GM19455 (cell line): ENCODE results near the gene CELF2.

Source experiments
- ATAC-seq: cut with Tn5 transposase; IDR thresholded peaks from one replicate; pipeline ENCODE4 v1.9.1; 2021; ENCODE audit not compliant: unreplicated experiment

The CELF2 gene

DNA sequence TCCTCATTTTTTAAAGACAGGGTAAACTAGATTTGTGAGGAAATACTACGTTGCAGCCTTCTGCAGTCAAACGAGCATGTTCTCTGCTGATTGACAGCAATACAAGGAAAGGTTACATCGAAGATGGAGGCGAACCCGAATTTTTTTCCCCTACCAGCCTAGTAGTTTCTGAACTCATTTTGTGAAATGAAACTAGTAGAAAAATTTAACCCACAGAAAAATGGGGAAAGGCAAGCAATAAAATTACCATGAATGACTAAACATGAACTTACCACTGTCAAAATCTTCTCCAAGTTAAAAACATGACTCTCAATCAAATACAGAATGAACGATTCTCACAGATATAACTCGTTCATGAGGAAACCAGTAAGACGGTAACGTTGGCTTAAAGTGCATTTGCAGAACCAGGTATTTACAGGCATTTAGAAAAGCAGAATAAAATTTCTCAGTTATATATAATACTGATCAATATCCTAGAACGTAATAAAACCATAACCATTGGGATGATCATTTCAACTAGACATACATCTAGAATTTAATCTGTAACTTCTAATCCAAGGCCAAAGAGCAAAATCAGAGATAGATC is 73.9 kb downstream of the CELF2 start:
- ATAC-seq = no peak

- ATAC-seq = no peak
Observed at GRCh38 chr10:11093771-11094736, 76.4 kb downstream of the CELF2 start.

- no peak for ATAC-seq
Observed at GRCh38 chr10:11095374-11095801, 77.7 kb downstream of the CELF2 start.

DNA sequence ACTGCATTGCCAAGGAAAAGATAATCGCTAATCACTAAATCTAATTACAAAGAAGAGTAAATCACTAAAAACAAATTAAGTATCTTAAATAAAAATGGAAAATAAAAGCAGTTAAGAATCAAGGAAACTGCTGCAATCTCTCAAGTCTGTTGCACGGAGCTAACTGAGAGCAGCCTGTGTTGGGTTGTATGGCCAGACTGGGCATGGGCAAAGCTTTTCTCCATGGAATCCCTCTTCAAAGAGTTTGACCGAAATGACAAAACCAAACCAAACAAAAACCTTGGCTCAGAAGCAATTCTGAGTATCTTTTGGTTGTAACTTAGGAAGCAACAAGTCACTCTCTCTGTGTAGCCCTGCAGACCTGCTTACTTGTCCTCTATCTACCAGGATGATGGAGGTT is 78.8 kb downstream of the CELF2 start:
- no peak for ATAC-seq

GRCh38 chr10:11097686-11098085 is 80.0 kb downstream of the CELF2 start:
- ATAC-seq = no peak

- ATAC-seq = no peak
Observed at GRCh38 chr10:11098666-11099065, 81.0 kb downstream of the CELF2 start.

DNA sequence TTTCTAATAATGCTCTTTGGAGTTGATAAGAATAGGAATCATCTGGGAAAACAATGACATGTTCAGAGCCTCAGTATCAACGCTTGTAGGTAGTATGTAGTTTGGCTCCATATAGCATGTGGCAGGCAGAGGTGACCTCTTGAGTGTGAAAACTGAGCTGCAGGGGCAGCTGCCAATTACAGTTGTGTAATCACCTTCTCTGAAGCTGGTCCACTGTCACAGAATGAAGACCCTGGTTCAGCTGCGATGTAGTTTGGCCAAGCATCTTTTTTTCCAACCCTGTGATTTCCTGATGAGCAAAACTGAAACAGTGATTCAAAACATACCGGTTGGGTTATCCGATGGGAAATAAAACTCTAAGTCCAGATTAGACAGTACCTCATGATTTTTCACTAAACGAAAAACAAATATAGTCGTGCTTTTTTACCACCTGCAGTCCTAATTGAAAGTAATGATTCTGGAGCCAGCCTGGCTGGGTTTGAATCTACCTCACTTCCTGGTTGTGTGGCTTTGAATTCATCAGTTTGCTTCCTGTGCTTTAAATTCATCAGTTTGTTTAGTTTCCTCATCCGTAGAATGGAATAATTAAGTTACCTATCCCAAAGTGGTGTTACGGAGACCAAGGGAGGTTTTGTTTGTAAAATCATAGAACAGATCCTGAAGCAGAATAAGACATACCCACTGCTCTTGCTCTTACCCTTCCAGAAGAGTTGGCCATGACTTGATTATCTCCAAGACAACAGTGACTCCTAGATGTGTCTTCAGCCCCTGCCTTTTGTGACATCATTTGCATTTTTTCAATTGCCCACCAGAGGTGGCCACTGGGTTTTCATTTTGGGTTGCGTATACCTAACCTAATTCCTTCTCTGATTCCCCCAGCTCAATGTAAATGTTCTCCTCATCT is 87.4 kb downstream of the CELF2 start:
- ATAC-seq = no peak

GRCh38 chr10:11105676-11106004 is 88.0 kb downstream of the CELF2 start:
- no peak for ATAC-seq

DNA sequence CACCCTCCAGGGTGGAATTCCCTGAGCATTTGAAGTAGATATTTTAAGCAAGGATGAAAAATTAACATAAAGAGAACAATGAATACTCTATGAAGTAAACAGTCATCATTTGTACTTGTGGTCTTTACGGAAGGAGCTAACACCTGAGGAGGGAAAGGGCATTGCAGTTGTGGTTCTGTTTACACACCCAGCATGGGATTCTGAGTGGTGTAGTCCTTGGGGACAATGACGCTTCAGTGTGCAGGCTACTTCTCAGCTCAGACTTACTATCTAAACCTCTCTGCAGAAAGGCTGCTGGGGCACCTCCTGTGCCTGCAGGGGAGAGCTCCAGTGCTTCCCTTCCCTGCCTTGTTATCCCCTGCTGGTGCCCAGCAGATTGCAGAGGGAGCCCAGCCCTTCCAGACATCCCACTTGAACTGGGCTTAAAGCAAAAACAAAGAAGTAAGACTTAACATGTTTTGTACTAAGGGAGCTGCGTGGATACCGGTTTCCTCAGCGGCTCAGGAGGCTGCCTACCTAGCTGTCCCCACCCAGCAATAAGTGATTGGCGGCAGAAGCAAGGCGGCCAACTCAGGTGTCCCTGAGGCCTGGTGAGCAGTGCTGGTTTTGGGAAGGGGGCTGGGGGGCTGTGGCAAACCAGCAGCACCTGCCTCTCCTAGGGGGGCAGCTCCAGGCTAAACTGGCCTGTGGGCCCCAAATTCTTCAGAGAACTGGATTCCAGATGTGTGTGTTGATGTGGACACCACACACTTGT is 89.1 kb downstream of the CELF2 start:
- ATAC-seq = no peak

DNA sequence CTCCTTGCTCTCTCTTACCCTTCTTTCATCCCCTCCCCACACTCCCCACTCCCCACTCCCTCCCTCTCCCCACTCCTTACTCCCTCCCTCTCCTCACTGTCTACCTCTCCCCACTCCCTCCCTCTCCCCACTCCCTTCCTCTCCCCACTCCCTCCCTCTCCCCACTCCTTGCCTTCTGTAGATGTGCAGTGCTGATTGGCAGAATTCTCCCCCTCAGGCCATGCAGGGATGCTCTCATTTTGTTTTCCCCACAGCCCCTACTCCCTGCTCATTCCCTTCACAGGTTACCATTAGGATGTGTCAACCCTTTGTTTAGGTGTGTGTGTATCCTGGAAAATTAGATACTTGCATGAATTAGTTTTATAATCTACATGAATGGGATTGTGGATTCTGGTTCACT is 90.3 kb downstream of the CELF2 start:
- no peak for ATAC-seq

GRCh38 chr10:11108356-11108755 is 90.7 kb downstream of the CELF2 start:
- ATAC-seq = no peak

DNA sequence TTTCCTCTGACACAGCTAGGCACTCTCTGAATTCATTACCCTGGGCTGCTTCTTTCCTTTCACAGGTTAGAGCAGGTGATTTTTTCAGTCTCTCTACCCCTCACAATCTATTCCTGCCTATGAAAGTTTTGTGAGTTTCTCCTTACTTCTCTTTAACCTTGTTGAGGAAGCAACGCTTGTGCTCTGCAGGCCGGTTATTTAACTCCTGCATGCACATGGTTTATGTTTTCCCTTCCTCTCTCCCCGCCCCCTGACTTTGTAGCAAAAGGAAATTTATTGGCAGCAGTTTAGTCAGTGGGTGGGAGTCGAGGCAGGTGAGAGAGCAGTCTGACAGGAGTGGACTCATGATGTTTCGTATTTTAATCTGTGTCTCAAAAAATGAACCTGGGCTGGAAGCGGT is 91.9 kb downstream of the CELF2 start:
- no peak for ATAC-seq

DNA sequence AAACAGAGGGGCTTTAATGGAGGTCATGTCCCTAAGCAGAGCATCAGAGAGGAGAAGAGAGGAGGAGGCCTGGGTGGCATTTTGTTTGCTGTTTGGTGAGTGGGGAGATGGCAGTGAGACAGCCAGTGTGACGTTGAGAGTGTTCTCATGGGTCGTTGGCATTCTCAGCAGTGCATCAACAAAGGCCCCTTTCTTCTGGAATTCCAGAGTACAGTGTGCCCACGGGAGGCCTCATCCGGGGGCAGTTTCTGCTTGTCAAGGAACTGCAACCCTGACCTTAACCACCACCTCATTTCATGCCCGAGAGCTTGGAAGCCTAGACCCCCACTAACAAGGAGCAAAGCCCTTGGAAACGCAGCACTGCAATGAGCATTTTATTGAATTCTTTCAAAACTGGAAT is 92.9 kb downstream of the CELF2 start:
- no peak for ATAC-seq

- no peak for ATAC-seq
Observed at GRCh38 chr10:11111490-11111889, 93.8 kb downstream of the CELF2 start.

DNA sequence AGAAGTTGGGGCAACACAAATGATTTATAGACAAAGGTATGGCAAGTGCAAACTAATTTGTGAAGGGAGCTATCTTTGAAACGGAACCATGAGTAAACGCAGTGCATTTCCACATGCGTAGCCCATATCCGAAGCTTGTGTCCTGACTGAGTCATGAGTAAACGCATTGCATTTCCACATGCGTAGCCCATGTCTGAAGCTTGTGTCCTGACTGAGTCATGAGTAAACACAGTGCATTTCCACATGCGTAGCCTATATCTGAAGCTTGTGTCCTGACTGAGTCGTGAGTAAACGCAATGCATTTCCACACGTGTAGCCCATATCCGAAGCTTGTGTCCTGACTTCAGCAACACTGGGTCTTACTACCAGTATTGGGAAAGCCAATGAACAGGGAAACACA is 95.0 kb downstream of the CELF2 start:
- no peak for ATAC-seq

DNA sequence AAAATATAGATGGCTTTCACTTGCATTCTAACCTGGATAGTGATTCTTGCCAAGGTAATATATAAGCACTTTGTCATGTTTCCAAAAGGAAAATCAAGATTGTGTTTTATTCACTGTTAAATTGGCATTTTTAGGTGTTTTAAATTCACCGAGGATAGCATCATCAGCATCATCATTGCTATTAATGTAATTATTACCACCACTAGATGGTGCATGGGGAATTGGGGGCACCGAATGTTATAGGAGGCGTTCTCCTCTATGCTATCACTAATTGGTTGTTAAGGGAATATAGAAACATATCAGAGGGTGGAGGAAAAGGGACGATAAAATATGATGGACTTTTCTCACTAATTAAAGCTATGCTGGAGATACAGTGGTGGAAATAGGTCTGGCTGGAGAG is 95.5 kb downstream of the CELF2 start:
- no peak for ATAC-seq

DNA sequence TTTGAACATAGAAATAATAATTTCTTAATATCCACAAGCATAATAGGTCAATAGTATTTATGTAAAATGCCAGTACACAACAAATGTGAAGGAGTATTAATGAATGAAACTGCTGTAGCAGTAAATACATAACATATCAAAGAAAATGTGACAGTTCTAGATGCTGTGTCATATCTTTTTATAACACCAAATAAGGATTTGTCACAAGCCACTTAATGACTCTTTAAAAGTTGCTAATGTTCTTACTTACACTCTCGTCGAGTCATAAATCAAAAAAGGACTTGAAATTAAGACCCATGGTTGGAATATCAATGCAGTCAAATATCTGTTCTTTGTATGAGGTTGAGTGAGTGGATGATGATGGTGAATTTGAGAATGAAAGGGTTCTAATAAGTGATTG is 96.6 kb downstream of the CELF2 start:
- ATAC-seq = no peak

GRCh38 chr10:11115337-11115736 is 97.7 kb downstream of the CELF2 start:
- ATAC-seq = no peak

DNA sequence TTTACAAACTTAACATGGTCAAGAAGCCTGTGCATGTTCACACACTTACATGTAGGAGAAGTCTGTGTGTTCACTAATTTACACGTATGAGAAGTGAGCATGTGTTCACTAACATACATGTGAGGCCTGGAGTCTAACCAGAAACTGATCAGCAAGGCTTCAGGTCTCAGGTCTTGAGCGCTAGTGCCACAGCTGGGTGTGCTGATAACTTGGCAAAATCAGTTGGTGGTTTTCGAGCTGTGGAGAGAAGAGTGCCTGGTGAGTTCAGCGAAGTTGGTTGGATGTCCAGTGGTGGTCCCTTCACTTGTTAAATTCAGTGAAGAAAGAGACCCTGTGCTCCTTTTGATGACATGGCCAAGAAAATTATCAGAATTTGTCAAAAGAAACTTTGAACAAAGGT is 98.7 kb downstream of the CELF2 start:
- ATAC-seq = no peak

- no peak for ATAC-seq
Observed at GRCh38 chr10:11116817-11117216, 99.1 kb downstream of the CELF2 start.

DNA sequence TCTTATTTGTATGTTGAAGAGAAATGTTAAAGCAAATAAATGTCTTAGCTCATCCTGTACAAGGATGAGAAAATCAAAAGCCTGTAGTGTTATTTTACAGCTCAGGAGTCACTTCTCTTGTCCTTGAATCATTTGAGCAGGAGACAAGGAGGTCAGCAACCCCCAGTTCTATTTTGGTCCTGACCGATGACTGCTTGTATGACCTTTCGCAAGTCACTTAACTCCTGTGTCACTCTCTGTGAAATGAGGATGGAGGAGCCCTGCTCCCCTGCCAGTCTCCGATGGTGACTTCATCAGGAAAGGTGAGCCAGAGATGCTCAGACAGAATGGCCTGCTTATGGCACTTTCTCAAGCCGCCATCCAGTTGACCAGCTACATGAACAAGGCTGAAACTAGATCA is 101.0 kb downstream of the CELF2 start:
- no peak for ATAC-seq
